SK-N-MC (cell line): ENCODE data around the gene ZBTB49.

ENCODE experiments used
- DNase-seq: peaks from one replicate; pipeline ENCODE4 v3.0.0-alpha.2; 2011; ENCODE audit warnings: low read depth, low spot score
- H3K27ac ChIP-seq: fragments of 200-600 bp; sonication (generic); 2 replicates; pipeline ENCODE4 v1.5.1; 2016; ENCODE audit warnings: mixed run types
- H3K36me3 ChIP-seq: fragments of 200-600 bp; sonication (generic); 2 replicates; pipeline ENCODE4 v1.6.1; 2017; ENCODE audit warnings: antibody characterized with exemption, low read length, mixed read lengths; ENCODE audit not compliant: insufficient read depth
- H3K4me3 ChIP-seq: fragments of 200-600 bp; sonication (generic); 2 replicates; pipeline ENCODE4 v1.5.1; 2016
- H3K9ac ChIP-seq: fragments of 200-600 bp; sonication (generic); 2 replicates; pipeline ENCODE4 v1.8.0; 2017; ENCODE audit warnings: mixed run types, mixed read lengths; ENCODE audit not compliant: insufficient read length
- H3K9me3 ChIP-seq: fragments of 200-600 bp; sonication (generic); 2 replicates; pipeline ENCODE4 v1.6.1; 2017; ENCODE audit warnings: low read depth, mild to moderate bottlenecking, antibody characterized with exemption, low read length, moderate library complexity, mixed read lengths
- EZH2 ChIP-seq: fragments of 200-600 bp; sonication (generic); IDR thresholded peaks from one replicate; pipeline ENCODE4 v1.6.1; 2017; ENCODE audit warnings: antibody characterized with exemption
- FOXP2 ChIP-seq: optimal IDR thresholded peaks from 2 replicates; pipeline ENCODE3; 2011; ENCODE audit warnings: mild to moderate bottlenecking, moderate library complexity; ENCODE audit not compliant: insufficient read depth; ENCODE audit errors: extremely low read length, control extremely low read depth
- POLR2AphosphoS5 ChIP-seq: IDR thresholded peaks from 2 replicates; pipeline ENCODE4 v1.6.1; 2012; ENCODE audit warnings: mild to moderate bottlenecking, low read depth, low read length, borderline replicate concordance

ZBTB49 gene

DNA sequence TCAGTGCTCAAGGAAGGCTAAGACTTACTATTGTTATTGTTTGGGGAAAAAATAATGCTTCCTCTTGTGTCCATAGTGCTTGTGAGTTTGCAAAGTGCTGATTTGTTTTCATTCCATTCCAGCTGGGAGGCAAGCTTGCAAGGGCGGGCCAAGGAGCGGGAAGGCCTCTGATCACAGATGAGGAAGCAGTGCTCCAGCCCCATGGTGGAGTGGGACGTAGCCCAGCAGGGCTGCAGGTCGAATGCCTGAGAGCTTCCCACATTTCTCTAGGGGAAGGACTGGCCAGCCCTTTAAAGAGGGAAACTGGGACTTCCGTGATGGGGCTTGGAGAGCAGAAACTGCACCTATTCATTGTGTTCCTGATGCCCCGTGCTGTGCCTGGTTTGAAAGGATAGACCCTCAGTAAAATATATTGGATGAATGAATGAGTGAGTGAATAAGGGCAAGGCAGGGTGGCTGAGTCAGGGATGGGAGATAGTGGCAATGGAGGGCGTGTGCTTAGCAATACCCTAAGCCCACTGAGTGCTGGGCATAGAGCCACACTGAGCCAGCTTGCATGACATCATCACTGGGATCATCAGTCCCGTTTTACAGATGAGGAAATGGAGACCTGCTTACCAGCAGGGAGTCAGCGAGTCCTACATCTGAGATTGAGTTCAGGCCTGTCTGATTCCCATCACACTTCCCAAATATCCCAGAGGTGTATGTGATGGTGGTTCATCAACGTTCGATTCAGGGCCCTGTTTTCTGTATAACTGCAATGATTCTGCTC lies 78.9 kb downstream of the ZBTB49 start:
- no peak for DNase-seq
- Histone ChIP-seq H3K4me3 (no peak overlapping the region), H3K9ac (no peak overlapping the region), H3K36me3 (no peaks in the 10 kb centered on the region), H3K27ac (no peak overlapping the region), H3K9me3 (no peaks in the 10 kb centered on the region)
- TF ChIP-seq FOXP2, result no peak
- no peak for TF ChIP-seq EZH2
- TF ChIP-seq POLR2AphosphoS5, result no peak
